CD4-positive, alpha-beta T cell (primary cell): Measurements from ENCODE around the gene GRIFIN. TPM values are rescaled to one million over a fixed set of nuclear protein-coding genes. Genes with fewer than 3 reads are reported as not detected.

Experiments used
- ATAC-seq: fragments of 200-7000 bp; cut with Tn5 transposase; one replicate; pipeline ENCODE4 v1.10.0; 2022; ENCODE audit warnings: mild to moderate bottlenecking; ENCODE audit not compliant: poor library complexity
- CTCF ChIA-PET: fragments of 350-600 bp; sonication (Branson Sonifier 250); formaldehyde crosslinking; loops from one replicate; lab custom pipeline; 2021; ENCODE audit warnings: antibody characterized with exemption, inconsistent platforms; lab: Charles Lee
- POLR2A ChIA-PET: fragments of 350-600 bp; sonication (Branson Sonifier 250); formaldehyde crosslinking; loops from one replicate; lab custom pipeline; 2021; ENCODE audit warnings: antibody characterized with exemption, inconsistent platforms; lab: Charles Lee
- DNase-seq, 14 experiments: peaks; one replicate each; pipeline ENCODE4 v3.0.0-alpha.2; 2013 to 2020; ENCODE audit warnings: mixed read lengths in 2 of 14
- H3K27ac ChIP-seq, 2 donors: one replicate each; pipeline versions ENCODE4 v1.5.1 to v1.7.0; 2013; ENCODE audit warnings: low read length in 2 of 2, low read depth in 1 of 2, mild to moderate bottlenecking in 1 of 2
- H3K27me3 ChIP-seq, 2 experiments: 1 replicate in 1 of 2; 2 replicates in 1 of 2; pipeline versions ENCODE4 v1.6.1 to v1.7.0; 2013; ENCODE audit warnings: low read length in 2 of 2, control low read depth in 1 of 2, mild to moderate bottlenecking in 1 of 2, moderate library complexity in 1 of 2; ENCODE audit not compliant: insufficient read depth in 2 of 2, control insufficient read depth in 1 of 2
- H3K36me3 ChIP-seq: one replicate; pipeline ENCODE4 v1.6.1; 2013; ENCODE audit warnings: low read length, control low read depth; ENCODE audit not compliant: insufficient read depth
- H3K4me1 ChIP-seq: one replicate; pipeline ENCODE4 v1.6.1; 2013; ENCODE audit warnings: low read length, control low read depth; ENCODE audit not compliant: insufficient read depth
- H3K4me3 ChIP-seq: one replicate; pipeline ENCODE4 v1.5.1; 2013; ENCODE audit warnings: mild to moderate bottlenecking, low read length, moderate library complexity
- H3K9me3 ChIP-seq, 2 experiments: 1 replicate in 1 of 2; 2 replicates in 1 of 2; pipeline versions ENCODE4 v1.6.1 to v1.7.0; 2013; ENCODE audit warnings: low read length in 2 of 2, mild to moderate bottlenecking in 2 of 2, control low read depth in 1 of 2, moderate library complexity in 1 of 2; ENCODE audit not compliant: control insufficient read depth in 1 of 2, insufficient read depth in 1 of 2
- H3K27ac Mint-ChIP-seq: one replicate; pipeline ENCODE4 v1.8.0; 2020; ENCODE audit warnings: mixed read lengths
- H3K27me3 Mint-ChIP-seq: one replicate; pipeline ENCODE4 v1.8.0; 2021; ENCODE audit warnings: mixed read lengths
- H3K36me3 Mint-ChIP-seq: one replicate; pipeline ENCODE4 v1.8.0; 2021; ENCODE audit warnings: low read depth, mixed read lengths
- H3K4me1 Mint-ChIP-seq: one replicate; pipeline ENCODE4 v1.8.0; 2021; ENCODE audit warnings: low read depth, mixed read lengths
- H3K4me3 Mint-ChIP-seq: one replicate; pipeline ENCODE4 v1.8.0; 2020; ENCODE audit warnings: mild to moderate bottlenecking, mixed read lengths
- H3K9me3 Mint-ChIP-seq: one replicate; pipeline ENCODE4 v1.8.0; 2020; ENCODE audit warnings: mixed read lengths
- CTCF ChIP-seq: fragments of 200-600 bp; IDR thresholded peaks from one replicate; pipeline ENCODE4 v1.8.0; 2022; ENCODE audit warnings: antibody characterized with exemption, mild to moderate bottlenecking
- intact Hi-C, 2 experiments: fragments of 100-400 bp; cut with DNase I in 1 of 2; cut with micrococcal nuclease in 1 of 2; formaldehyde crosslinking; loops; one replicate each; pipeline versions ENCODE4 v1.15.1 to v1.9.0; 2023 to 2025; cut with DNase I, micrococcal nuclease
- total RNA-seq, 174 experiments: library from RNA in 2 of 174; stranded (reverse) in 2 of 174; gene quantifications; one replicate each; pipeline ENCODE4 v1.2.3 and lab custom pipeline; 2021 to 2026

The GRIFIN gene
- total RNA-seq, 2 experiments from 2014 or later = not detected

DNA sequence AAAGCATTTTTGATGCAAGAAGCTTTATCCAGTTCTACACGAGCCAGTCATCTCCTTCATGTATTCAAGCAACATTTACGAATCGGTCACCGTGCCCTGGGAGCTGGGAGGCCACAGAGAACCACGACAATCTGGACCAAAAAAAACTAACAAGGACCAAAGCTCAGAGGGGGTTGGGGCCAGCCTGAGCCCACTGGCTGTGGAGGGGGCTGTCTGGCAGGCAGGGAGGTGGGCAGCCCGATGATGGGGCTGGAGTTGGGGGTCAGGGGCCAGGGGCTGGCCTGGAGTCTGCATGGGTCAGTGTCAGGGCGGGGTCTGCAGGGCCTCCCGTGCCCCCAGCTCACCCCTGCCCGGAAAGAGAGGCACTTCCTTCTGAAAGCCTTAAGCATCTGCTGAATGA, 12.5 kb upstream of the GRIFIN start:
- intact Hi-C loops = no loop called here
- Histone ChIP-seq H3K4me1 (no peaks in the 10 kb centered on the region), H3K9me3 (peaks cover 0 to 2% of the 10 kb centered on the region in 2 experiments), H3K36me3 (no peaks in the 10 kb centered on the region), H3K4me3 (no peak overlapping the region), H3K27ac (no peak overlapping the region), H3K27me3 (no peaks in the 10 kb centered on the region)
- no peak for ATAC-seq
- POLR2A ChIA-PET = interaction anchor here (0.7 to 0.8 kb wide), 2 partner anchors 10 to 23 kb away, joined by 3 read pairs; no protein-coding TSS in a partner anchor
- no peaks in the 10 kb centered on the region for H3K9me3 Mint-ChIP-seq
- no peaks in the 10 kb centered on the region for H3K4me1 Mint-ChIP-seq
- no peaks in the 10 kb centered on the region for H3K27me3 Mint-ChIP-seq
- no peak overlapping the region for H3K4me3 Mint-ChIP-seq
- CTCF ChIA-PET = no interaction called here
- TF ChIP-seq CTCF = no peak
- DNase-seq = no peak
- H3K36me3 Mint-ChIP-seq = no peaks in the 10 kb centered on the region
- H3K27ac Mint-ChIP-seq = no peak overlapping the region

GRCh38 chr7:2488272-2488645, 12.1 kb upstream of the GRIFIN start:
- H3K4me3 ChIP-seq = no peak overlapping the region
- H3K9me3 ChIP-seq = peaks cover under 1 to 6% of the 10 kb centered on the region in 2 experiments
- no peaks in the 10 kb centered on the region for H3K9me3 Mint-ChIP-seq
- H3K36me3 ChIP-seq = no peaks in the 10 kb centered on the region
- CTCF ChIA-PET = no interaction called here
- ATAC-seq = no peak
- DNase-seq = no peak
- no peak overlapping the region for H3K27ac Mint-ChIP-seq
- intact Hi-C loops = no loop called here
- no peaks in the 10 kb centered on the region for H3K27me3 ChIP-seq
- no peaks in the 10 kb centered on the region for H3K27me3 Mint-ChIP-seq
- no peaks in the 10 kb centered on the region for H3K36me3 Mint-ChIP-seq
- no peaks in the 10 kb centered on the region for H3K4me1 ChIP-seq
- no peaks in the 10 kb centered on the region for H3K4me1 Mint-ChIP-seq
- H3K27ac ChIP-seq = no peak overlapping the region
- POLR2A ChIA-PET = interaction anchor here (0.7 to 0.8 kb wide), 2 partner anchors 10 to 23 kb away, joined by 3 read pairs; no protein-coding TSS in a partner anchor
- H3K4me3 Mint-ChIP-seq = no peak overlapping the region
- no peak for TF ChIP-seq CTCF

- no peaks in the 10 kb centered on the region for H3K4me1 Mint-ChIP-seq
Observed at GRCh38 chr7:2487586-2488271, 11.5 kb upstream of the GRIFIN start.

More at GRCh38 chr7:2487586-2488271, 11.5 kb upstream of the GRIFIN start:
- Histone ChIP-seq H3K27ac (no peak overlapping the region), H3K27me3 (no peaks in the 10 kb centered on the region), H3K4me1 (no peaks in the 10 kb centered on the region), H3K36me3 (no peaks in the 10 kb centered on the region), H3K4me3 (no peak overlapping the region), H3K9me3 (peaks cover 6 to 11% of the 10 kb centered on the region in 2 experiments)
- no peaks in the 10 kb centered on the region for H3K27me3 Mint-ChIP-seq
- ATAC-seq (no peak), DNase-seq (no peak)
- H3K36me3 Mint-ChIP-seq = no peaks in the 10 kb centered on the region
- ChIA-PET CTCF (no interaction called here), POLR2A (interaction anchor here (0.8 kb wide), 1 partner anchor 24 kb away, joined by 3 read pairs; no protein-coding TSS in a partner anchor)
- no peak for TF ChIP-seq CTCF
- intact Hi-C loops = no loop called here
- no peaks in the 10 kb centered on the region for H3K9me3 Mint-ChIP-seq
- H3K27ac Mint-ChIP-seq = no peak overlapping the region
- H3K4me3 Mint-ChIP-seq = no peak overlapping the region
